Osteoblast (primary cell): ENCODE results near the gene MT1X. TPM values are rescaled to one million over a fixed set of nuclear protein-coding genes. Genes with fewer than 3 reads are reported as not detected.

Experiments used
- DNase-seq: peaks from one replicate; pipeline ENCODE4 v3.0.0; 2011; ENCODE audit warnings: low spot score, mixed read lengths; ENCODE audit not compliant: insufficient read length; ENCODE audit errors: missing footprints
- H2AFZ ChIP-seq: 2 replicates; pipeline ENCODE4 v1.6.0; 2011; ENCODE audit warnings: mild to moderate bottlenecking, low read length
- H3K27ac ChIP-seq: 2 replicates; pipeline ENCODE4 v1.5.1; 2011; ENCODE audit warnings: mild to moderate bottlenecking, low read depth, low read length, moderate library complexity
- H3K27me3 ChIP-seq: 2 replicates; pipeline ENCODE4 v1.6.0; 2012; ENCODE audit warnings: mild to moderate bottlenecking, control low read depth, inconsistent platforms, low read length, moderate library complexity; ENCODE audit not compliant: insufficient read depth
- H3K36me3 ChIP-seq: 2 replicates; pipeline ENCODE4 v1.5.1; 2011; ENCODE audit warnings: mild to moderate bottlenecking, low read length, control low read depth, moderate library complexity; ENCODE audit not compliant: insufficient read depth
- H3K4me1 ChIP-seq: 2 replicates; pipeline ENCODE4 v1.5.1; 2011; ENCODE audit warnings: mild to moderate bottlenecking, low read length, control low read depth, moderate library complexity; ENCODE audit not compliant: insufficient read depth
- H3K4me2 ChIP-seq: 2 replicates; pipeline ENCODE4 v1.6.0; 2011; ENCODE audit warnings: mild to moderate bottlenecking, low read length; ENCODE audit not compliant: insufficient read depth
- H3K4me3 ChIP-seq: fragments of 200-600 bp; sonication (generic); 3 replicates; pipeline ENCODE4 v1.5.1; 2012; ENCODE audit warnings: mild to moderate bottlenecking, low read length, inconsistent platforms; ENCODE audit not compliant: insufficient read depth
- H3K79me2 ChIP-seq: 2 replicates; pipeline ENCODE4 v1.6.0; 2012; ENCODE audit warnings: mild to moderate bottlenecking, low read length, control low read depth, inconsistent platforms; ENCODE audit not compliant: insufficient read depth
- H3K9me3 ChIP-seq: 2 replicates; pipeline ENCODE4 v1.5.1; 2011; ENCODE audit warnings: low read depth, low read length, control low read depth
- H4K20me1 ChIP-seq: 2 replicates; pipeline ENCODE4 v1.6.0; 2012; ENCODE audit warnings: mild to moderate bottlenecking, low read length, control low read depth; ENCODE audit not compliant: insufficient read depth
- total RNA-seq: library from RNA; depleted of rRNA; stranded (reverse); fragments of >200 nt; gene quantifications from 2 replicates; pipeline ENCODE4 v1.2.3, GENCODE V29; 2012
- TF ChIP-seq, protein P1 (sequence below): IDR thresholded peaks from 2 replicates; pipeline ENCODE4 v1.5.1; 2011; ENCODE audit warnings: mild to moderate bottlenecking, low read depth, low read length, moderate library complexity; ENCODE audit errors: extremely low read depth

The MT1X gene
- total RNA-seq, 1 donor: 81.4 TPM

- H3K4me1 ChIP-seq: peaks cover 4% of the 10 kb centered on the region
- peaks cover 69% of the 10 kb centered on the region for H3K27me3 ChIP-seq
- no peaks in the 10 kb centered on the region for H3K36me3 ChIP-seq
- no peak within 1 kb of the TSS for H3K4me3 ChIP-seq
- no peak within 1 kb of the TSS for H3K4me2 ChIP-seq
- peak; percentile 83 for DNase-seq
- no peaks in the 10 kb centered on the region for H3K79me2 ChIP-seq
- H3K27ac ChIP-seq: no peak within 1 kb of the TSS
- H3K9me3 ChIP-seq: no peaks in the 10 kb centered on the region
- no peak within 1 kb of the TSS for H2AFZ ChIP-seq
- TF ChIP-seq, protein P1, sequence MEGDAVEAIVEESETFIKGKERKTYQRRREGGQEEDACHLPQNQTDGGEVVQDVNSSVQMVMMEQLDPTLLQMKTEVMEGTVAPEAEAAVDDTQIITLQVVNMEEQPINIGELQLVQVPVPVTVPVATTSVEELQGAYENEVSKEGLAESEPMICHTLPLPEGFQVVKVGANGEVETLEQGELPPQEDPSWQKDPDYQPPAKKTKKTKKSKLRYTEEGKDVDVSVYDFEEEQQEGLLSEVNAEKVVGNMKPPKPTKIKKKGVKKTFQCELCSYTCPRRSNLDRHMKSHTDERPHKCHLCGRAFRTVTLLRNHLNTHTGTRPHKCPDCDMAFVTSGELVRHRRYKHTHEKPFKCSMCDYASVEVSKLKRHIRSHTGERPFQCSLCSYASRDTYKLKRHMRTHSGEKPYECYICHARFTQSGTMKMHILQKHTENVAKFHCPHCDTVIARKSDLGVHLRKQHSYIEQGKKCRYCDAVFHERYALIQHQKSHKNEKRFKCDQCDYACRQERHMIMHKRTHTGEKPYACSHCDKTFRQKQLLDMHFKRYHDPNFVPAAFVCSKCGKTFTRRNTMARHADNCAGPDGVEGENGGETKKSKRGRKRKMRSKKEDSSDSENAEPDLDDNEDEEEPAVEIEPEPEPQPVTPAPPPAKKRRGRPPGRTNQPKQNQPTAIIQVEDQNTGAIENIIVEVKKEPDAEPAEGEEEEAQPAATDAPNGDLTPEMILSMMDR: no peak
- H4K20me1 ChIP-seq: no peaks in the 10 kb centered on the region
These were observed 14.4 kb upstream of the MT1X start, which contains the start of gene MT1G for GRCh38 chr16:56667581-56668571. MT1G (minus strand) TSS chr16:56668065; CDS start chr16:56667993, 72 bp downstream.

DNA sequence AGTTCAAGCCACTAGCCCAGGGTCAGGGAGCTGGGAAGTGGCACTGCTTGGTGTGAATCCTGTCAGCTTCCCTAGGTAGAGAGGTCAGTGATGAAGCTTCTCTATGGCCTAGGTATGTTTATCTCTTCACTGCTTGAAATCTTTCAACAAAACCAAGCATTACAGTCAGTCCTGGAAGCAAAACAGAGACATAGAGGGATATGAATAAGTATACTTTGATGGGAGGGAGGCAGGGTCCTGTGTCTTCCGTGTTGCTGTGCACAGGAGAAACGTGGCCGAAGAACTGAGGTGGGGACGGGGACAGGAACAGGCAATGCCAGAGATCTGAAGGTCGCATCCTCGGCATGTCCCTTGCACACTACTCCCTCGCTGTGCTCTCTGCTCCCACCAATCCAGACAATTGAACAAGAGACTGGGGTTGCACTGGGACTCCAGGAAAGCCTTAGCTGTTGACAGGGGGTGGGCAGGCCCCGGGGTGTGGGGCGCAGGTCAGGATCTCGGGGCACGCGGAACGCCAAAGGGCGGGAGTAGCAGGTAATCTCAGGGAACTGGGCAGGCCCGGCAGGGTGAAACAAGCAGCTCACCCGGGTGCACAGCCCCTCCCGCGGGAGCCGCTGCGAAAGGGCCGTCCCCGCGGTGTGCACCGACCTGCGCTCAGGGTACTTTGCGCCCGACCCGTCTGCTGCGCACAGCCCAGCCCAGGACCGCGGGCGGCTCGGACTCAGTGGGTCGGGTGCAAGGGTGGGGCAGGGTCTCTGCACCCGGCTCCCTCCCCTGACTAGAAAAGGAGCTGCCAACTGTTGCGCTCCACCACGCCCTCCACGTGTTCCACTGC is 13.0 kb upstream of the MT1X start, which contains the start of gene MT1H:
Gene MT1H (plus strand): TSS at position 810 of the 835 bp plus-strand sequence. CDS start 71 bp downstream, outside the sequence.
- peaks cover 55% of the 10 kb centered on the region for H3K27me3 ChIP-seq
- H3K4me3 ChIP-seq: no peak within 1 kb of the TSS
- no peak for DNase-seq
- H3K4me2 ChIP-seq: no peak within 1 kb of the TSS
- H2AFZ ChIP-seq: no peak within 1 kb of the TSS
- H3K36me3 ChIP-seq: no peaks in the 10 kb centered on the region
- no peaks in the 10 kb centered on the region for H3K9me3 ChIP-seq
- H3K27ac ChIP-seq: no peak within 1 kb of the TSS
- H3K79me2 ChIP-seq: no peaks in the 10 kb centered on the region
- no peaks in the 10 kb centered on the region for H4K20me1 ChIP-seq
- peaks cover 4% of the 10 kb centered on the region for H3K4me1 ChIP-seq
- TF ChIP-seq, protein P1: no peak

DNA sequence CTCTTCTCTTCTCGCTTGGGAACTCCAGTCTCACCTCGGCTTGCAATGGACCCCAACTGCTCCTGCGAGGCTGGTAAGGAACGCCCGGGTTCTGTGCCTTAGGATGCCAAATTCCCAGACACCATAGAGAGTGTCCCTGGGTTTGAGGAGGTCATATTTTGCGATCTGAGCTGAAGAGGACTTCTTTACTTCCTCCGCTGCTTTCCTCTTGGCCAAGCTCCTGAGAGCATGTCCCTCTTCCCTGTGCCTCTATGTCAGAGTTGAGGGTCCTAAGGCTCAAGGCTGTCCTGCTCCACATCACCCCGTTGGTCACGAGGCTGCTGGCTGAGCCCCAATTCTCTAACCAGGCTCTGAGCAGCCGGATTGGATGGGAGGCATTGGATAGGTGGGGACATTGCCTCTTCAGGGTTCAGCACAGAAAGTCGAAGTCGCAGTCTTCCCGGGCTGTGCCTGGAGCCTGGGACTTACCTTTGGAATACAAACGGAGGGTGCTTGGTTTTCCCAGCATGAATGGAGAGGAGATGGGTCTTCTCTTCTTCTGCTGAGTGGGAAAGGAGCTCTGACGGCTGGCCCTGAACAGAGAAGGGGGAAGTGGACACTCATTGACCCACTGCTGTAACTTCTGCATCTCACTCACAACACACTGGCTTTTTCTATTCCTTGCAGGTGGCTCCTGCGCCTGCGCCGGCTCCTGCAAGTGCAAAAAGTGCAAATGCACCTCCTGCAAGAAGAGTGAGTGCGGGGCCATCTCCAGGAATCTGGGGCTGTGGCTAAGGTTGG is 12.2 kb upstream of the MT1X start:
- Histone ChIP-seq H2AFZ (no peak overlapping the region), H4K20me1 (no peaks in the 10 kb centered on the region), H3K4me2 (no peak overlapping the region), H3K27ac (no peak overlapping the region), H3K36me3 (no peaks in the 10 kb centered on the region), H3K79me2 (no peaks in the 10 kb centered on the region), H3K4me1 (peaks cover 4% of the 10 kb centered on the region), H3K27me3 (peaks cover 50% of the 10 kb centered on the region), H3K4me3 (no peak overlapping the region), H3K9me3 (no peaks in the 10 kb centered on the region)
- no peak for DNase-seq
- TF ChIP-seq, protein P1: no peak
